Mesenchymal stem cell (in vitro differentiated cells and primary cell): ENCODE measurements around the gene NRP2.
A peak's percentile ranks its signal among the peaks of the same experiment; 100 is the strongest.

ENCODE experiments used
- DNase-seq: peaks from one replicate; pipeline ENCODE4 v3.0.0-alpha.2; 2013
- H2AFZ ChIP-seq: one replicate; pipeline ENCODE4 v1.6.1; 2013; ENCODE audit warnings: low read depth, mild to moderate bottlenecking, control low read depth, inconsistent platforms, low read length, moderate library complexity
- H2AK5ac ChIP-seq: 2 replicates; pipeline ENCODE4 v1.6.1; 2013; ENCODE audit warnings: low read length, moderate library complexity, mild to moderate bottlenecking, inconsistent platforms; ENCODE audit not compliant: severe bottlenecking
- H2BK120ac ChIP-seq: one replicate; pipeline ENCODE4 v1.6.1; 2013; ENCODE audit warnings: low read depth, mild to moderate bottlenecking, inconsistent platforms, low read length, moderate library complexity
- H2BK12ac ChIP-seq, 2 experiments: one replicate each; pipeline ENCODE4 v1.6.1; 2013; ENCODE audit warnings: inconsistent platforms in 2 of 2, low read length in 2 of 2, mild to moderate bottlenecking in 2 of 2, moderate library complexity in 2 of 2, control low read depth in 1 of 2
- H2BK15ac ChIP-seq: one replicate; pipeline ENCODE4 v1.6.1; 2013; ENCODE audit warnings: mild to moderate bottlenecking, low read depth, inconsistent platforms; ENCODE audit not compliant: poor library complexity, severe bottlenecking
- H2BK5ac ChIP-seq: 2 replicates; pipeline ENCODE4 v1.6.1; 2013; ENCODE audit warnings: low read depth, mild to moderate bottlenecking, low read length, control low read depth, inconsistent platforms; ENCODE audit not compliant: poor library complexity, severe bottlenecking
- H3K14ac ChIP-seq, 2 experiments: one replicate each; pipeline ENCODE4 v1.6.1; 2013; ENCODE audit warnings: inconsistent platforms in 2 of 2, low read length in 2 of 2, control low read depth in 1 of 2, mild to moderate bottlenecking in 1 of 2, moderate library complexity in 1 of 2
- H3K18ac ChIP-seq, 2 experiments: one replicate each; pipeline ENCODE4 v1.6.1; 2013; ENCODE audit warnings: inconsistent platforms in 2 of 2, low read length in 2 of 2, control low read depth in 1 of 2, low read depth in 1 of 2, mild to moderate bottlenecking in 1 of 2
- H3K23ac ChIP-seq, 2 experiments: one replicate each; pipeline ENCODE4 v1.6.1; 2013; ENCODE audit warnings: inconsistent platforms in 2 of 2, low read length in 2 of 2, mild to moderate bottlenecking in 2 of 2, moderate library complexity in 2 of 2, control low read depth in 1 of 2
- H3K27ac ChIP-seq: 2 replicates; pipeline ENCODE4 v1.5.1; 2013; ENCODE audit warnings: mild to moderate bottlenecking, moderate library complexity, low read length, control low read depth, inconsistent platforms; ENCODE audit not compliant: poor library complexity, severe bottlenecking
- H3K27me3 ChIP-seq, 2 experiments: 2 replicates each; pipeline versions ENCODE4 v1.6.1 to v1.7.0; 2013; ENCODE audit warnings: low read length in 2 of 2, mild to moderate bottlenecking in 2 of 2, moderate library complexity in 2 of 2, control low read depth in 1 of 2, inconsistent platforms in 1 of 2; ENCODE audit not compliant: control insufficient read depth in 1 of 2, insufficient read depth in 1 of 2
- H3K36me3 ChIP-seq, 2 experiments: 2 replicates each; pipeline versions ENCODE4 v1.6.1 to v1.7.0; 2013; ENCODE audit warnings: low read length in 2 of 2, control low read depth in 1 of 2, inconsistent platforms in 1 of 2, low read depth in 1 of 2, mild to moderate bottlenecking in 1 of 2; ENCODE audit not compliant: insufficient read depth in 2 of 2, control insufficient read depth in 1 of 2
- H3K4ac ChIP-seq, 2 experiments: one replicate each; pipeline ENCODE4 v1.6.1; 2013; ENCODE audit warnings: inconsistent platforms in 2 of 2, low read length in 2 of 2, mild to moderate bottlenecking in 2 of 2, moderate library complexity in 2 of 2, control low read depth in 1 of 2, low read depth in 1 of 2
- H3K4me1 ChIP-seq: 2 replicates; pipeline ENCODE4 v1.6.1; 2013; ENCODE audit warnings: low read depth, low read length, control low read depth; ENCODE audit not compliant: control insufficient read depth, insufficient read depth
- H3K4me2 ChIP-seq: 2 replicates; pipeline ENCODE4 v1.6.1; 2013; ENCODE audit warnings: low read length, mild to moderate bottlenecking, inconsistent platforms; ENCODE audit not compliant: poor library complexity, severe bottlenecking
- H3K4me3 ChIP-seq, 2 experiments: 2 replicates each; pipeline versions ENCODE4 v1.5.1 to v1.7.0; 2013; ENCODE audit warnings: low read length in 2 of 2, mild to moderate bottlenecking in 2 of 2, control low read depth in 1 of 2, low read depth in 1 of 2; ENCODE audit not compliant: insufficient read depth in 1 of 2
- H3K79me1 ChIP-seq: replicated peaks from 2 replicates; pipeline ENCODE4 v1.6.1; 2013; ENCODE audit warnings: mild to moderate bottlenecking, control low read depth, low read length, inconsistent platforms; ENCODE audit not compliant: poor library complexity, severe bottlenecking
- H3K9ac ChIP-seq: 2 replicates; pipeline ENCODE4 v1.7.0; 2013; ENCODE audit warnings: mild to moderate bottlenecking, low read length, moderate library complexity
- H3K9me3 ChIP-seq: 2 replicates; pipeline ENCODE4 v1.7.0; 2013; ENCODE audit warnings: mild to moderate bottlenecking, low read length; ENCODE audit not compliant: control insufficient read depth
- H4K8ac ChIP-seq: one replicate; pipeline ENCODE4 v1.6.1; 2013; ENCODE audit warnings: inconsistent platforms, mild to moderate bottlenecking, low read length, moderate library complexity
- H4K91ac ChIP-seq: one replicate; pipeline ENCODE4 v1.6.1; 2013; ENCODE audit warnings: mild to moderate bottlenecking, low read length, inconsistent platforms
- WGBS: methylation state at CpG from one replicate; pipeline ENCODE4 v1.1.7; 2013; ENCODE audit warnings: mixed read lengths; 5-methylcytosine and 5-hydroxymethylcytosine counted together

NRP2 gene

GRCh38 chr2:205726506-205726905, 44.2 kb downstream of the NRP2 start:
- DNase-seq: no peak

GRCh38 chr2:205727174-205727573, 44.9 kb downstream of the NRP2 start:
- H2BK15ac ChIP-seq: no peak overlapping the region
- H2BK12ac ChIP-seq: no peak overlapping the region
- no peak overlapping the region for H2BK5ac ChIP-seq
- no peaks in the 10 kb centered on the region for H3K27me3 ChIP-seq
- H3K36me3 ChIP-seq: peaks cover 37 to 42% of the 10 kb centered on the region in 2 experiments
- H3K9me3 ChIP-seq: no peaks in the 10 kb centered on the region
- no peak for DNase-seq
- H4K91ac ChIP-seq: no peak overlapping the region
- H3K4me3 ChIP-seq: no peak overlapping the region
- H2BK120ac ChIP-seq: no peak overlapping the region
- no peak overlapping the region for H3K23ac ChIP-seq
- no peak overlapping the region for H2AFZ ChIP-seq
- no peak overlapping the region for H3K4ac ChIP-seq
- no peak overlapping the region for H3K14ac ChIP-seq
- H3K9ac ChIP-seq: no peak overlapping the region
- H3K4me1 ChIP-seq: peaks cover 15% of the 10 kb centered on the region
- WGBS: 90% methylated on average over 2 of the region's 2 CpGs
- H2AK5ac ChIP-seq: no peak overlapping the region
- peaks cover 5% of the 10 kb centered on the region for H3K79me1 ChIP-seq
- H3K27ac ChIP-seq: no peak overlapping the region
- no peak overlapping the region for H3K4me2 ChIP-seq
- peak overlapping the region in 1 of 2 experiments; percentile 6 for H3K18ac ChIP-seq
- no peak overlapping the region for H4K8ac ChIP-seq

More at GRCh38 chr2:205726506-205726905, 44.2 kb downstream of the NRP2 start:
- no peak overlapping the region for H2BK120ac ChIP-seq
- no peak overlapping the region for H2BK12ac ChIP-seq
- H4K8ac ChIP-seq: no peak overlapping the region
- H3K27me3 ChIP-seq: no peaks in the 10 kb centered on the region
- H3K9me3 ChIP-seq: no peaks in the 10 kb centered on the region
- H3K4me3 ChIP-seq: no peak overlapping the region
- H3K9ac ChIP-seq: no peak overlapping the region
- no peak overlapping the region for H2BK5ac ChIP-seq
- H3K36me3 ChIP-seq: peaks cover 41 to 42% of the 10 kb centered on the region in 2 experiments
- no peak overlapping the region for H3K4ac ChIP-seq
- no peak overlapping the region for H4K91ac ChIP-seq
- no peak overlapping the region for H3K27ac ChIP-seq
- no peak overlapping the region for H2AFZ ChIP-seq
- no peak overlapping the region for H3K18ac ChIP-seq
- WGBS: 51% methylated on average over 4 of the region's 4 CpGs
- H3K14ac ChIP-seq: no peak overlapping the region
- peaks cover 12% of the 10 kb centered on the region for H3K4me1 ChIP-seq
- H2AK5ac ChIP-seq: no peak overlapping the region
- H3K4me2 ChIP-seq: no peak overlapping the region
- H3K23ac ChIP-seq: no peak overlapping the region
- no peak overlapping the region for H2BK15ac ChIP-seq
- H3K79me1 ChIP-seq: peaks cover 8% of the 10 kb centered on the region

GRCh38 chr2:205728366-205728765, 46.1 kb downstream of the NRP2 start:
- no peak overlapping the region for H3K14ac ChIP-seq
- no peak overlapping the region for H3K23ac ChIP-seq
- H3K27me3 ChIP-seq: no peaks in the 10 kb centered on the region
- no peak overlapping the region for H3K4ac ChIP-seq
- no peak overlapping the region for H4K8ac ChIP-seq
- H2BK15ac ChIP-seq: no peak overlapping the region
- H3K9ac ChIP-seq: no peak overlapping the region
- no peak overlapping the region for H3K4me2 ChIP-seq
- no peak overlapping the region for H2AK5ac ChIP-seq
- H2AFZ ChIP-seq: no peak overlapping the region
- no peak overlapping the region for H3K18ac ChIP-seq
- H4K91ac ChIP-seq: no peak overlapping the region
- H2BK120ac ChIP-seq: no peak overlapping the region
- WGBS: 97% methylated on average over 7 of the region's 7 CpGs
- H3K9me3 ChIP-seq: no peaks in the 10 kb centered on the region
- no peak overlapping the region for H3K4me3 ChIP-seq
- no peak overlapping the region for H2BK12ac ChIP-seq
- no peak overlapping the region for H3K27ac ChIP-seq
- H2BK5ac ChIP-seq: no peak overlapping the region
- no peak for DNase-seq
- H3K79me1 ChIP-seq: peaks cover 5% of the 10 kb centered on the region
- H3K36me3 ChIP-seq: peaks cover 39 to 42% of the 10 kb centered on the region in 2 experiments
- peaks cover 17% of the 10 kb centered on the region for H3K4me1 ChIP-seq

GRCh38 chr2:205730191-205730590, 47.9 kb downstream of the NRP2 start:
- Histone ChIP-seq H2BK15ac (peak overlapping the region; percentile 60), H3K9me3 (no peaks in the 10 kb centered on the region), H2AFZ (no peak overlapping the region), H2BK120ac (peak overlapping the region; percentile 55), H3K79me1 (peaks cover 3% of the 10 kb centered on the region), H3K4me3 (no peak overlapping the region), H3K9ac (no peak overlapping the region), H2AK5ac (peak overlapping the region; percentile 23), H3K18ac (peak overlapping the region; percentile 59 to 78), H4K91ac (no peak overlapping the region), H2BK12ac (peak overlapping the region; percentile 15 to 87), H3K27ac (peak overlapping the region; percentile 83), H4K8ac (no peak overlapping the region), H3K4ac (peak overlapping the region in 1 of 2 experiments; percentile 60), H3K27me3 (no peaks in the 10 kb centered on the region), H2BK5ac (no peak overlapping the region), H3K14ac (no peak overlapping the region), H3K36me3 (peaks cover 40 to 42% of the 10 kb centered on the region in 2 experiments), H3K23ac (no peak overlapping the region), H3K4me1 (peaks cover 28% of the 10 kb centered on the region), H3K4me2 (no peak overlapping the region)
- DNase-seq: no peak
- WGBS: 98% methylated on average over 9 of the region's 9 CpGs
